SK-N-SH treated with all-trans-retinoic acid at 6 μM for 48 hours (cell line): ENCODE measurements around the gene NEK10.

Experiments
- PPARA ChIP-seq: fragments of 250-450 bp; sonication (Bioruptor Pico); IDR thresholded peaks from 2 replicates; pipeline ENCODE4 v1.5.0; 2020; ENCODE audit warnings: mild to moderate bottlenecking, borderline replicate concordance
- RARB ChIP-seq: fragments of 250-450 bp; sonication (Bioruptor Pico); IDR thresholded peaks from 2 replicates; pipeline ENCODE4 v1.8.0; 2021; ENCODE audit warnings: mild to moderate bottlenecking, moderate library complexity
- TCF4 ChIP-seq: fragments of 250-450 bp; sonication (Bioruptor Pico); IDR thresholded peaks from 2 replicates; pipeline ENCODE4 v1.8.0; 2021; ENCODE audit warnings: mild to moderate bottlenecking, moderate library complexity, borderline replicate concordance
- ZFP30 ChIP-seq: fragments of 450-650 bp; formaldehyde crosslinking; IDR thresholded peaks from 2 replicates; pipeline ENCODE4 v1.5.0; 2022; ENCODE audit warnings: mild to moderate bottlenecking, moderate library complexity

- no peak for TF ChIP-seq RARB (CRISPR knock-in tag)
- TF ChIP-seq PPARA (CRISPR knock-in tag), result no peak
- no peak for TF ChIP-seq ZFP30 (CRISPR knock-in tag)
- no peak for TF ChIP-seq TCF4 (CRISPR knock-in tag)
These were observed 176.1 kb downstream of the NEK10 start for GRCh38 chr3:27193056-27193455.
